Superior temporal gyrus (tissue), 1 donor: Measurements from ENCODE around the gene HDAC4.
A peak's percentile ranks its signal among the peaks of the same experiment; 100 is the strongest.
"Not testable (repeated sequence)": the region's sequence is repeated elsewhere in the genome, so short reads cannot be mapped to it uniquely, and the experiment has no call there.

Source experiments
- DNase-seq: peaks from one replicate; pipeline ENCODE4 v3.0.0-alpha.2; 2016; ENCODE audit errors: extremely low spot score

Gene HDAC4

DNA sequence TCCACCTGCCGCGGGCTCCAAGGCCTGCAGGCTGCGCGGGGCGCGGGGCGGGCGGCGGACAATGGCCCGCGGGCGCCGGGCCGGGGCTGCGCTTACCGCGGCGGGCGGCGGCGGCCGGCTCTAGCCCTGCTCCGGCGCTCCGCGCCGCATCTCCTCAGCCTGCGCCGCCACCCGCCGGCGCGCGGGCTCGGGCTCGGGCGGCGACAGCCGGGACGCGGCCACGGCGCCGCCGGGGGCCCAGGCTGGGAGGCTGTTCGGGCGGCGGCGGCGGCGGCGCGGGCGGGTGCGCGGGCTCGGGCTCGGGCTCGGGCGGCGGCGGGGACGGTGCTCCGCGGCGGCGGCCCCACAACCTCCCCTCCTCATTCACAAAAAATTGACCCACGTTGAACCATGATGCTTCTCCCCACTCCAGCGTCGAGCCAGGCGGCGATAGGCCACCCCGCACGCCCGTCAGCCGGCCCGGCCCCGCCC is at the start of gene HDAC4:
HDAC4 (minus strand) TSS at position 425 of the 471 bp plus-strand sequence. CDS start 48,321 bp downstream, outside the sequence.
- DNase-seq = no peak

- not testable (repeated sequence) for DNase-seq
These were observed 48.6 kb upstream of the HDAC4 start for GRCh38 chr2:239449468-239449867.

DNA sequence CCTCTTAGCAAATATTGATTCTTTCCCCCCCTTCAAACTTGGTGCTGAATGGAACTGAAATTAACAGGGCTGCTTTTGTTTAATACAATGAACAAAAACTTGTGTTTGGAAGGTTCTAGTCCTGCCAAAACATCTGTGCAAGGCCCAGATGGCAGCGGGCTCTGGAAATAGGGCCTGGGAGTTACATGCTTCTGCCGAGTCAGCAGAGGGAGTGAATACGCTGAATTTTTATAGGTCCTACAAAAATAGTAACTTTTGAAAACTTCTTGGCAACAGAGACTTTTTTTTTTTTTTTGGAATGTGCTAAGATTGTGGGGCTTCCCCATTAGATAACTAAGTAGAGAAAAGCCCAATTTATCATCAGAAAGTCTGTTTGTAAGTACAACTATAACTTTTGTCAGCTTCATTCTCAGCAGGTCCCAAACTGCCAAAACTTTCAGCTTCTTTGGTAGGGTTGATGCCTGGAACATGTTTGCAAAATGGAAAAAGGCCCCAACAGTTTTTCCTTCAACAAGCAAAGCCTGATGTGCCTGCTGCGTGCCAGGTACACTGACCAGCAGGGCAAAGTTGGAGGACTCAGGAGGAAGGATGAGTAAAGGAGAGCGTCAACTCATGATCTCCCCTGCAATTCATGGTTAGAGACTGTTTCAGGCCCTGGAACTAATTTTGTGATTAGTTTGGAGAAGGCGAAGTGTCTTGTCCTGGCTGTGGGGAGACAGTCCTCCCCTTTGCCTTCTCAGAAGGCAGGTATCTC is 45.1 kb upstream of the HDAC4 start:
- DNase-seq = peak; percentile 97

GRCh38 chr2:239444626-239445577 is 44.1 kb upstream of the HDAC4 start:
- DNase-seq = peak; percentile 95

DNA sequence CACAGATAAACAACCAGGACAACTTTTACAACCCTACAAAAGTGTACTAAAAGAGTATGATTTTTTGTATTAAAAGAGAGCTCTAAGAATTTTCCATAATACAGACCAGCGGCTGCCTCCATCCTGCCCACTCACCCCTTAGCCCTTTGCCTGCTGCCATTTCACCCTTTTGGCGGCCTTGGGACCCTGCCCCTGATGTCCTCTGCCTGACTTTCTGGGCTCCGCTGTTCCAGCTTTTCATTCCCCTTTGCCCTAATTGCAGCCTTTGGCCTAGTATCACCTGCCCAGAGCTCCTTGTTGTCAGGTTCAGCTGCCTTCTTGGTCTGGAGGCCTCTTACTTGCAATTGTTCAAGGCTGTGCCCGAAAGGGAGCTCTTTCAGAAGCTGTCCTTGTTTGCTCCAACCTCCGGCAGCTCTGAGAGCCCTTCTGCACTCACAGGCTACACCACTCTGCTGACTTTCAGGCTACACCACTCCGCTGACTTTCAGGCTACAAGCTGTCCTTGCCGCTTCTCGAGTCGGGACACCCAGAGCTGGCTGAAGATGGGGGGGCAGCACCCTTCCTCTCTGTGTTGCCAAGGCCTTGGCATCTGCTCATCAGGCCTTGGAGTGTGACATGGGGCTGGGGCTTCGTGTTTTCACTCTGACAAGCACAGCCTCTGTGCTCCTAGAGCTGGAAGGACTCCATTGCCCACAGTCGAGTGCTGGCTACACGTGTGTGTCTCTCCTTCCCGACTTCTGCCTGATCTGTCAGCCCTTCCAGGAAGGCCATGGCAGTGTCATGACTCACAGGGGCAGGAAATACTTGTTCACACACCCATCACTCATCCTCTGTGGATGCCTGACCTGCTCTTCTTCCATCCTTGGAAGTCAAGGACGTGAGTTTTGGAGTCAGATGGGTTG is 43.1 kb upstream of the HDAC4 start:
- DNase-seq = peak; percentile 73

GRCh38 chr2:239443102-239443620 is 42.3 kb upstream of the HDAC4 start:
- no peak for DNase-seq

DNA sequence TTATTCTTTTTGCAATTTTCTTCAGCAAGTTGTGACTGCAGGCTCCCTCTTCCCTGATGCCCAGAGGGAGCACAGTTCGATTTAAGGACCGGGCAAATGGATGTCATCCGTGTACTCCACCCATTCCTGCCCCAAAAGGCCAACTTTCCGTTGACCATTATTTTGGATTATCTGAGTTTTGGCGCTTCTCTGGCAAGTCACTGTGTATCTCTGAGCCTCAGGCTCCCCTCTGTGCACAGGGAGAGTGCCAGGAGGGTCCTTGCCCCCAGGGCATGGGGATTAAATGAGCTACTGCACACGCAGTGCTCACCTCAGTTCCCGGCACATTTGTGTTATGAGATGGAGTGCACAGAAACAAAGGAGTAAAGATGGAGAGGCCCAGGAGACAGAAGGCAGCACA is 41.4 kb upstream of the HDAC4 start:
- DNase-seq = no peak

DNA sequence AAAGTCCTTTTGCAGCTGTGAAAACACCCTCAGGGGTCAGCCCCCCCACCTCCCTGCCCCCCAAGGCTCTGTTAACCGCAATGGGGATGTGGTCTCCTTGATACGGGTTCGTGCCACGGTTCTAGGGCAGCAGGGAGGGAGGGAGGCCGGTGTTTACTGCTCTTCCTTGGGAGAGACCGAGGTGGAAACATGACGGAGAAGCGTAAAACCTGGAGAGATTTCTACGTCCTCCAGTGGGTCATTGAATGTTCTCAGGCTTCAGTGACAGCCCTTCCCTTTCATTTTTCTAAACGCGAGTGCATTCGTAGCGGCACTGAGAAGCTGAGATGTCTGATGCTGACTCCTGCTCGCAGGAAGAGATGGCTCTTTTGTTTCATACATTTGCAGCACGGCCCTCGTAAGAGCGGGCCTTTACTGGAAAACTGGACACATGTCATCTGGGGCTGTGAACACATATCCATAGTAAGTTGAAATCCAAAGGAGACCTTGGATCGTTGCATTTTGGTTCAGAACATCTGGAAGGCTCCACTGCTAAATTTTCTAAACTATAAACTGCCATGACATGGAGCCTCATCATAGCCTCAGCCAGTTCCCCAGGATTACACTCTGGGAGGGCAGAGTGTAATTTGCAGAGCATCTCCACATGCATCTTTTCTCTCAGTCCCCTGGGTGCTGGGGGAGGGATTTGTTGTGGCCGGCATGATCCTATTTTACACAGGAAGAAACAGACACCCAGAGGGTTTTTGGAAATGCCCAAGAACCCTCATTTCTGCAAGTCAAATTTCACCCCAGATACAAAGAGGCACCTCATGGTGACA is 40.6 kb upstream of the HDAC4 start:
- peak; percentile 72 for DNase-seq

DNA sequence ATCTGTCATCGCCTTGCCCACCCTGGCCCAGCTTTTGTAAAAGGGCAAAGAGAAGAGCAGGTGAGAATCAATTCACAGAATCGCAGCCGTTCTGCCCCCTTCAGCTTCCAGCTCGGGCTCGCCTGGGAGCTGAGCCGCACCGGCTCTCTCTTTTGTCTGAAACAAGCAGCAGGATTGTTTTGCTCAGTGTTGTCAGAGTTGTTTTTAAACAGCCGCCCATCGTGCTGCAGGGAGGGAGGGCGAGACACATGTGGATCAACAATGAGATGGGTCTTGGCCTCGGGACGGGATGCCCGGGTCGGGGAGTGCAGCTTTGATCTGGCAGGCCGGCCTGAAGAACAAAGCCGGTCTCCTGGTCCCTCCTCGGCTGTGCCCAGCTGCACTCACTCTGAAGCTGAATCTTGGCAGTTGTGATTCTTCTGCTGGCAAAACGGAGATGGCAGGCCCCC is 39.7 kb upstream of the HDAC4 start:
- peak; percentile 95 for DNase-seq

DNA sequence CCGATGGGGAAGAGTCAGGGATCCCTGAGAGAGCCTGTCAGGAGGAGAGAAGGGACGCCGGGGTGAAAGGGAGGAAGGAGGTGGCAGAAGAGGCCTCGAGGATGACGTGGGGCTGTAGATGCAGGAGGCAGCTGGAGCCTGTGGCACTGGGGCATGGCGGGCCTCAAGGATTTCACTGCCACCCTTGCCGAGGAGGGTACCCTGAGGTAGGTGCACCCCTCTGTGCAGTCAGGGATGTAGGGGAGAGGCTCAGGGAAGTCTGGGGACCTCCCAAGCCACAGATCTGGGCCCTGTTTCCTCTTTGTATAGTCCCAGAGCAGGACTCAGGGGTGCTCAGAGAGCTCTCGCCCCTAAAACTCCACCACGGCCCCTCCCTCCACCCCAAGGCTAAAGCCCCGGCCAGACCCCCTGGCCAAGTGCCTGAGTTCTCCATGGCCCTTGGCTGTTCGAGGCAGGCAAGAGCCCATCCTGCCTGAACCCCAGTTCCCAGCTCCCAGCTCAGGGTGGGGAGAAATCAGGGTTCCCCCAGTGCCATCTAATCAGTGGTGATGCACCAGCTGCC is 39.0 kb upstream of the HDAC4 start:
- DNase-seq = no peak

DNA sequence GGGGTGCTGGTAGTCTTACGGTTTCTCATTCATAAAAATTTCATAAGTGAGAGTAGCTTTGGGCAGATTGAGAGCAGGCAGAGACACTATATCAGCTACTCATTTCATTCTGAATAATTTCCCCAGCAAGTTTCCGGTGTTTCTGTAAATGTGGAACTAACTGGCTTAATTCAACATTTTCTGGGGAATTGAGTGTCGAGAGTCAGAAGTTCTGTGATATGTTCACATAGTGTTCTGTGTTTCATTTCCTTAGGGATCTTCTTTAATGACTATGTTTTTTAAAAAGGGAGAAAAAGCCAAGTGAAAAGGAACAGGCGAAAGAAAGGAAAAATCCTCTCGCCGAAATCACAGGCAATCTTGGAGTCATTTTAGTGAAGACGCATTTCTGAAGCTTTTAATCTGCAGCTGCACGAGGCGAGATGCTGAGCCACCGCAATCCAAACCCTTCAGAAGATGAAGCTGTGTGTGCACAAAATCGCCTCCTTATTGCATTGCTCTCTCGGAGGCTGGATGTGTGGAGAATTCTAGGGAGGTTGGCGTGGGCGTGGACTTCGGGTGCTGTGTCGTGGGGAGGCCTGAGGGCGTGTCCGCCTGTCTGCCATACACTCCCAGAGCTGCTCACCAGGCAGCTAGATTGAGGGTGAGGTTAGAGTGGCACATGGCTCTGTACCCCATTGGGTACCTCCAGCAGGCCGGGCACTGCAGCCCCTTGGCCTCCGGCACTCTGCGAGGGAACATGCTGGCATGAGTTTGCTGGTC is 38.4 kb upstream of the HDAC4 start:
- peak; percentile 73 for DNase-seq

DNA sequence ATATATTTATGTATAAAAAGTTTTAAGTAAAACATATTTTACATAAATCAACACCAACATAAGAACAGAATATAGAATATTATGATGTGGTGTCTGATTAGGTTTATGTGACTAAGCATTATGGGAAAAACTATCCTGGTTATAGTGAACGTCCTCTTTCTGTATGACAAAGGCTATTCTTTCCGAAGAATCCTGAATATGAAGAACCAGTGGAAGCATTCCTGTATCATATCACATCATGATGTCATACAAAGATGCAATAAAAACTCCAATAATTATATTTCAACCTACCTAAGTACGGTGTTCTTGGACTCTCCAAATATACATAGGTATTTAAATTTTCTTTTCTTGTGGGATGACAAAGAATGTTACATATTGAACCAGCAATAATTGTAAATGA is 37.5 kb upstream of the HDAC4 start:
- DNase-seq = no peak

DNA sequence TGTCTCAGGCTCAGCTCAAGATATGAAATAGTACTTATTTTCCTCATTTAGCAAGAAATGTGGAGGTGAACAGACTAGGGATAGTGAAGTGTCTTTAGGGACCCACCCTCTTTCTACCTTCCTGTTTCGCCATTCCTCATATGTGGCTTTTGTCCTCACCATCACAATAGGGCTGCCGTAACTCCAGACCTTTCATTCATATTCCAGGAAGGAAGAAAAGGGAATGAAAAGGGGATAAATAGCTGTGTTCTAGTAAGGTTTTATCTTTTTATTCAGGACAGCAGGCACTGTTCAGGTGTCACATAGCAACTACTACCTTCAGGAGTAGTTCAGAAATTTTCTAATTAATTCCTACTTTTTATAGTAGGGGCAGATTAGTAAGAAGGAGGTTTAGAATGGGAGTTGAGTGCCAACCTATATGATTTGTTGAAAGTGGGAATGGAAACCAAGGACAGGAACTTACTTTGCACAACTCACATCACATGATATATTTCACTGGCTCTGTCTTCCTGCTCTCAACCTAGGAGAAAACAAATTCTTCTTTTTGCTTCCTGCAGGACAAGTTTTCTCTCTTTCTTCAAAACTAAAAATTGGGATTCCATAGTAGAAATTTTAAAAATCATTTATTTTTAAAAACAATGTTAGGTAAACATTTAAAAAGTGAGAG is 36.0 kb upstream of the HDAC4 start:
- DNase-seq = no peak

DNA sequence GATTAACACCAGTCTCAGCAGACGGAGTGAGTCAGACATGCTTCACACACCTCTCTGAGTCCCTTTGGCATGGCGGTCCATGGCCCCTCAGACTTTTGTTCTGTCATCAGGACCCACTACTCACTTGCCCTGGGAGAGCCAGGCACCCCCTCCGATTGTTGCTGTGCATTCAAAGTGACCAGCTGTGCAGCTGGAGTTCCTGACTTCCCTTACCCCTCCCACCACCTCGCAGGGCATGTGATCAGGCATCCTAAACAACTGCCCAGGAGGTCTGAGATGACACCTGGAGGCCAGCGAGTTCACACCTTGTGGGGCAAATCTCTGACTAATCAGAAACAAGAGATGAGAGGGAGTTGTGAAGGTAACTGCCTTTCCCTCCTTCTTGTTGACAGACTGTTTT is 35.3 kb upstream of the HDAC4 start:
- no peak for DNase-seq

DNA sequence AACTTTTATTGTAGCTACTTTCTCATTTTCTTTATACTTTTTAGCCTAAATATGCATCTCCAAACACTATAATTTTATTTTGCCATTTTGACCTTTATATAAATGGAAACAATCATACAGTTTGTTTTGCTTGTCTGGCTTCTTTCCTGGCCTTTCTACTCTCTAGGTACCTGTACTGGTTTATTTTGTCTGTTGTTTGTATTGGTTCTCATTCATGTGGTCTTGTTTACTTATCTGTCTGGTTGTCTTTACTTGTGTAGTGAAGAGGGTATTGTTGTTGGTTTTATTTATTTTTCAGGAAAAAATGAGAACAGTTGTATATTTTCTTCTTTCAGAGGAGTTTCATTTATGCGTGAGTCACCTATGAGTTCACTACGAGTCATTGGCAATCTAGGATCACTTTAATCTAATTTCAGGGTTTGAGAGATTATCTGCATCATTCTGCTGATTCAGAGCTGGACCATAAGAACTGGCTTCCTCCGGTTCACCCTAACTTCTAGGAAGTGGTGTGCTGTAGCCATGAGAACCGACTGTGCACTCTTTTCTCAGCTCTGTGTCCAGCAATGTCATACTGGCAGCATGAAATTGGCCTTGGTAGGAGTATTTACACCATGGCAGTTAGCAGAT is 33.1 kb upstream of the HDAC4 start:
- no peak for DNase-seq

DNA sequence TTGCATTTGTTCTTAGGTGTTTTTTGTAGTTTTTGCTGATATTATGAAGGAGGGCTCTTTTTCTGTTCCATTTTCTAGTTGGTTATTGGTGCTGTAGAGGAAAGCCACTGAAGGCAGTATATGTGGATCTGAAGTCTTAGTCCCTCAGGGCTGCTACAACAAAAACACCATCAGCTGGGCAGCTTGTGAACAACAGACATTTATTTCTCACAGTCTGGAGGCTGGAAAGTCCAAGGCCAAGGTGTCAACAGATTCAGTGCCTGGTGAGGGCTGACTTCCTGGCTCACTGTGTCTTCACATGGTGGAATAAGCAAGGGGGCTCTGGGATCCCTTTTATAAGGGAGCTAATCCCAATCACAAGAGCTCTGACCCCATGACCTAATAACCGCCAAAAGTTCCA is 31.4 kb upstream of the HDAC4 start:
- DNase-seq = no peak

GRCh38 chr2:239431536-239431935 is 30.7 kb upstream of the HDAC4 start:
- no peak for DNase-seq
